ENCODE measurements around the gene ENTPD6. TPM values are rescaled to one million over a fixed set of nuclear protein-coding genes. Genes with fewer than 3 reads are reported as not detected.
"Not testable (repeated sequence)": the region's sequence is repeated elsewhere in the genome, so short reads cannot be mapped to it uniquely, and the experiment has no call there.

ENTPD6 gene
- total RNA-seq, 3 donors from 2014 or later: 45.8 to 77.6 (median 71.1) TPM

DNA sequence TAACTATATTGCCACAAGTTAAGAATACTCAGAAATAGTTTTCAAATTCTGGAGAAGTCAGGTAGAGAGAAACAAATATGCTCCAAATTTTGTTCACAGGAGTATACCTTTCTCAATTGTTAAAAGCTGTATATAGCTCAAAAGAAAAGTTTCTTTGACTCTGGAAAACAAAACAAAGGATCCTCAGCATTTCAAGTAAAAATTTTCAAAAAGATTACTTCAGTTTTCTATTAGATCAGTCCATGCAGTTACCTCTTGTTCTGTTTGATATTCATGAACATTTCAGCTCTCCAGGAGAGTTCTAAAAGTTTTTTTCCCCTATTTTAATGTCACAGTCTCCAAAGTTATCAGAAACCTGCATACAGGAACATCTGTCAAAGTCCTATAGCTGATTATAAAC, 30.4 kb upstream of the ENTPD6 start:
- no peak overlapping the region for H3K27ac ChIP-seq
- H3K9me3 ChIP-seq: no peaks in the 10 kb centered on the region
- DNase-seq (ENCODE audit: low spot score in 2 of 2): no peak
- TF ChIP-seq POLR2A (IDR thresholded peaks at IDR 0.05) (no peak), POLR2AphosphoS5 (IDR thresholded peaks at IDR 0.05) (no peak)
- TF ChIP-seq, protein P1, sequence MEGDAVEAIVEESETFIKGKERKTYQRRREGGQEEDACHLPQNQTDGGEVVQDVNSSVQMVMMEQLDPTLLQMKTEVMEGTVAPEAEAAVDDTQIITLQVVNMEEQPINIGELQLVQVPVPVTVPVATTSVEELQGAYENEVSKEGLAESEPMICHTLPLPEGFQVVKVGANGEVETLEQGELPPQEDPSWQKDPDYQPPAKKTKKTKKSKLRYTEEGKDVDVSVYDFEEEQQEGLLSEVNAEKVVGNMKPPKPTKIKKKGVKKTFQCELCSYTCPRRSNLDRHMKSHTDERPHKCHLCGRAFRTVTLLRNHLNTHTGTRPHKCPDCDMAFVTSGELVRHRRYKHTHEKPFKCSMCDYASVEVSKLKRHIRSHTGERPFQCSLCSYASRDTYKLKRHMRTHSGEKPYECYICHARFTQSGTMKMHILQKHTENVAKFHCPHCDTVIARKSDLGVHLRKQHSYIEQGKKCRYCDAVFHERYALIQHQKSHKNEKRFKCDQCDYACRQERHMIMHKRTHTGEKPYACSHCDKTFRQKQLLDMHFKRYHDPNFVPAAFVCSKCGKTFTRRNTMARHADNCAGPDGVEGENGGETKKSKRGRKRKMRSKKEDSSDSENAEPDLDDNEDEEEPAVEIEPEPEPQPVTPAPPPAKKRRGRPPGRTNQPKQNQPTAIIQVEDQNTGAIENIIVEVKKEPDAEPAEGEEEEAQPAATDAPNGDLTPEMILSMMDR (IDR thresholded peaks at IDR 0.05): no peak
- no peaks in the 10 kb centered on the region for H3K36me3 ChIP-seq
- no peaks in the 10 kb centered on the region for H3K4me1 ChIP-seq
- intact Hi-C loops (cut with DNase I; ENCODE audit: low total_unique reads): no loop called here
- H3K4me3 ChIP-seq: no peak overlapping the region
- H3K27me3 ChIP-seq: no peaks in the 10 kb centered on the region

- H3K4me3 ChIP-seq; H3K27me3 ChIP-seq; intact Hi-C loops (cut with DNase I; ENCODE audit: low total_unique reads); H3K36me3 ChIP-seq; H3K27ac ChIP-seq; DNase-seq (ENCODE audit: low spot score in 2 of 2); H3K9me3 ChIP-seq; H3K4me1 ChIP-seq: not testable (repeated sequence)
Observed at GRCh38 chr20:25166105-25166782, 29.3 kb upstream of the ENTPD6 start.

- no peaks in the 10 kb centered on the region for H3K27me3 ChIP-seq
- intact Hi-C loops (cut with DNase I; ENCODE audit: low total_unique reads): no loop called here
Observed at GRCh38 chr20:25173321-25173720, 22.2 kb upstream of the ENTPD6 start.

DNA sequence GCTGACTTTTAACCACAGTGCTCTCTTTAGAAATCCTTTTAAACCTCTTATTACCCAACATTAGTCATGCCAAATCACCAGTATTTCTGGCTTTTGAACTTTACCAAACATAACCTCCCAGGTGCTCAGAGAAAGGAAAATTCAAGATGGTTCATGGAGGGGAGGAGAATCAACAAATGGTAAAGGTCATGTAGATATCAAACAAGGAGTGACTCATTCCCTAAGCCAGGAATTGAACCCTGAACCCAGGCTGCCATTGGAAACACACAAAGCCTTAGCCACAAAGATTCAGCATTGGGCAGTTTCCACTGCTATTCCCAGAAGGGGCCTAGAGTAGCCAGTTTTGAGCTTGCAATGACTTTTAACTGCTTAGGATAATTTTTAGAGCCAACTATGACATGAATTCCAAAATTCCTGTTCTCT, 21.6 kb upstream of the ENTPD6 start:
- no peak for DNase-seq (ENCODE audit: low spot score in 2 of 2)
- TF ChIP-seq POLR2A (IDR thresholded peaks at IDR 0.05) (no peak), POLR2AphosphoS5 (IDR thresholded peaks at IDR 0.05) (no peak)
- TF ChIP-seq, protein P1 (IDR thresholded peaks at IDR 0.05): no peak
- intact Hi-C loops (cut with DNase I; ENCODE audit: low total_unique reads): no loop called here

More at GRCh38 chr20:25173321-25173720, 22.2 kb upstream of the ENTPD6 start:
- H3K27ac ChIP-seq: no peak overlapping the region
- no peaks in the 10 kb centered on the region for H3K9me3 ChIP-seq
- no peak for DNase-seq (ENCODE audit: low spot score in 2 of 2)
- no peaks in the 10 kb centered on the region for H3K36me3 ChIP-seq
- TF ChIP-seq, protein P1 (IDR thresholded peaks at IDR 0.05): no peak
- no peak for TF ChIP-seq POLR2A (IDR thresholded peaks at IDR 0.05)
- TF ChIP-seq POLR2AphosphoS5 (IDR thresholded peaks at IDR 0.05): no peak
- H3K4me3 ChIP-seq: no peak overlapping the region
- H3K4me1 ChIP-seq: peaks cover 0 to 8% of the 10 kb centered on the region in 2 donors

DNA sequence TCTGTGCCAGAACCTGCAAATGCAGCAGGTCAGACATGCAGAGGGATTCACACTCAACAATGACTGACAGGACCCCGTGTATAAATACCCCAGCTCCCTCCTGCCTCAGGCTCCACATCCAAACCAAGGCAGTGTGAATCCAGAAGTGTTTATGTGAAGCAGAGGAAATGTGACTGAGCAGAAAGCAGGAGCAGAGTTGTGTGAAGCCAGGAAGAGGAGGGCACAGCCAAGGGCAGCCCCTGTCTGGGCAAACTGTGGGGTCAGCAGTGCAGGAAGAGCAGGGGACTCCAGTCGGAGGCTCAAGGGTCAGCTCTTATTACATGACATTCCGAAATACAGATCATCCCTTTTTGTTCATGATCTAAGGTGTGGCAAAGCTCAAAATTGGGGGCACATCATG, 19.3 kb upstream of the ENTPD6 start:
- no peaks in the 10 kb centered on the region for H3K27me3 ChIP-seq
- no peaks in the 10 kb centered on the region for H3K9me3 ChIP-seq
- H3K27ac ChIP-seq: no peak overlapping the region
- intact Hi-C loops (cut with DNase I; ENCODE audit: low total_unique reads): no loop called here
- no peaks in the 10 kb centered on the region for H3K36me3 ChIP-seq
- TF ChIP-seq, protein P1 (IDR thresholded peaks at IDR 0.05): no peak
- TF ChIP-seq POLR2AphosphoS5 (IDR thresholded peaks at IDR 0.05) (no peak), POLR2A (IDR thresholded peaks at IDR 0.05) (no peak)
- peaks cover 0 to 21% of the 10 kb centered on the region in 2 donors for H3K4me1 ChIP-seq
- DNase-seq (ENCODE audit: low spot score in 2 of 2): no peak
- no peak overlapping the region for H3K4me3 ChIP-seq

More for the DNA sequence above, 21.6 kb upstream of the ENTPD6 start:
- Histone ChIP-seq H3K27ac (no peak overlapping the region), H3K4me1 (peaks cover 0 to 13% of the 10 kb centered on the region in 2 donors), H3K9me3 (no peaks in the 10 kb centered on the region), H3K36me3 (no peaks in the 10 kb centered on the region), H3K27me3 (no peaks in the 10 kb centered on the region), H3K4me3 (no peak overlapping the region)

Measured in breast epithelium (tissue), 4 donors.